ENCODE measurements around the gene C14orf132.

GRCh38 chr14:96117101-96117897 is 78.1 kb downstream of the C14orf132 start:
- no peak for TF ChIP-seq CTCF (IDR thresholded peaks at IDR 0.05; ENCODE audit: insufficient read depth, low read depth, low read length)
- no peak for TF ChIP-seq EZH2 (IDR thresholded peaks at IDR 0.05; ENCODE audit: insufficient read depth, low read length)

Measured in astrocyte (in vitro differentiated cells and primary cell).